LNCAP (cell line): ENCODE results near the gene KIAA1217.

ENCODE experiments used
- CTCF ChIP-seq: fragments of 450-650 bp; IDR thresholded peaks from 2 replicates; pipeline ENCODE4 v1.5.1; 2017; ENCODE audit warnings: mild to moderate bottlenecking

KIAA1217 gene

DNA sequence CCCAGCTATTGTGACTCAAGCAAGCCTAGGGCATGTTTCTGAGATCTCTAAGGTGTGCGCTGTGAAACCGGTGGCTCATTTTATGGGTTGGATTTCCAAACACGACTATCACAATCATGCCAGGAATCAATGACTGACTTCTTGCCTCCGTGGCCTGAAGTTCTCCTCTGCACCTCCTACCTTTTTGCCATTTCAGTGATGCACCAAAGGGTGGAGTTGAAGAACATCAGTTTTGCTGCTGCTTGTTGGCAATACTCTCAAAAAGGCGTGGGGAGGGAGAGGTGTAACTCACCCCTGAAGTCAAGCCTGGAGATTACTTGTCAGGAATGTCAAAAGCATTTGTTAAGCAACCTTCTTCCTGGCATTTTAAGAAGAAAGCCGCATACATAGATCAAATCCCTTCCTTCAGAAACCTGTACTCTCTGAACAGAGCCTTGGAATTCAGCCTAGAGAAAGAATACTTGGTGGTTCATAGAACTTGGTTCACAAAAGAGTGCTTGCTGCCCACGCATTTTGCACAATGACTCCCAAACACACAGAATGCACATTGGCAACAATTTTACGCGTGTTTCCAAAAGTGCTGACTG lies 41.0 kb downstream of the KIAA1217 start:
- TF ChIP-seq CTCF, result no peak

DNA sequence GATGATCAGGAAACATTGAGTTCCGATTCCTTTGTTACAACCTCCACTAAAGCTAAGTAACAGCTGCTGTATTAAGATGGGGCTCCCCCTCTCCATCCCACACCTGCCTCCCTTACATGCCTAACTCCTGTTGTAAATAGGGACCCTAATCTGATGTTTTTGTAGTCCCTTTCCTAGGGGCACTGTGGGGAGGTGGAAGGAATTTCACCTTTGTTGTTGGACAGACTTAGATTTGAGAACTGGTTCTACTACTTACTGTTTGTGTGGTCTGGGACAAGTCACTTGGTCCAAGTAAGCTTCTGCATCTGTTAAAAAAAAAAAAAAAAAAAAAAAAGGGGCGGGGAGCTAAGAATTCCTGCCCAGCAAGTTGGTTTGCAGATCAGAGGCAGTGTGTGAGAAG lies 42.6 kb downstream of the KIAA1217 start:
- TF ChIP-seq CTCF, result no peak

DNA sequence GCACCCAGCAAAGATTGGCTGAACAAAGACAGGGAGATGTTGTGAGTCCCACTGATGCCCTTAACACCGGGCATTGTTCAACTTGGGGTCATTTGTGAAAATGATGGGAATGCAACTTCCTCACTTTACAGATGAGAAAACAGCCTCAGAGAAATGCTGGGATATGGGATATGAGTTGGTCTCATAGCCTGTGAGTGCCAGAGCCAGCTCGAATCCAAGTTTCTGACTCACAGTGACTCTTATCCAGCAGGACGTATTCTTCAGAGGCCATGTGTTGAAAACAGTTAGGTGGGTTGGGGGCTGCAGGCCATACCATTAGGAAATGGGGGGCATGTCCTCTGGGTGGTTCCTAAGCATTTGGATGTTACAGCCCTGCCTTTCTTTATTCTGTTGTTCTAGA lies 45.2 kb downstream of the KIAA1217 start:
- TF ChIP-seq CTCF, result no peak

DNA sequence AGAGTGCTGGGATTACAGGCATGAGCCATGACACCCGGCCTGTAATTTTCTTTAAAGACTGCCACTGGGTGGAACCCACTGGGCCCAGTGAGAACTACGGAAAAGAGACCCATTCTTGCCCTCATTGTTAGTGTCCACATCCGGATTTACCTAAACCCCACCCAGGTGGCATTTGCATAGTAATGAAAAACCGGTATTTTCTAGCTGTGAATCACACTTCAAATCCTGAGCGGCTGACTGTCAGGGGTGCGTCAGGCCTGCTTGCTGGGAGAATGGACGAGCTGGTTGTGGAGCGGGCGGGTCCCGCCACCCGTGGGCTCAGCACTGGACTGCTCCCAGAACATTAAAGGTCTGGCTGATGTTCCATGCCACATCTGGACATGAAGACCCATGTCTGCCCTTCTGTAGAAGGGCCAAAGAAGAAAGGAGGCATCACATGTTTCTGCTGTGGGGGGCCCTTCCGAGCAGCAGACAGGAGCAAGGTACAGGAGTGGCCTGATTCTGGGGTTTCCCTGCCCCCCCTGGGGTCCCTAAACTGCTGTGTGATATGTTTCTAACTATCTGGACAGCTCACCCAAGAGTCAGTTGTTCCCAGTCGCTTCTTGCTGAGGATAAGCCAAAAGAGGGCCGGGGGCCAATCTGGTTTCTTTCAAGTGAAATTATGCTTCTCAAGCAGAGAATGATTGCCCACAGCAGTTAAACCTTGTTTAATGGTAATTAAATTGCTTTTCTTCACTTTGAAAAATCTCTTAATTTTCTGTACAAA lies 46.4 kb downstream of the KIAA1217 start:
- no peak for TF ChIP-seq CTCF

- TF ChIP-seq CTCF, result no peak
These were observed 47.0 kb downstream of the KIAA1217 start for GRCh38 chr10:24255881-24256311.

- no peak for TF ChIP-seq CTCF
These were observed 47.7 kb downstream of the KIAA1217 start for GRCh38 chr10:24256619-24257107.

GRCh38 chr10:24257588-24257987 lies 48.6 kb downstream of the KIAA1217 start:
- no peak for TF ChIP-seq CTCF
